Activated CD4-positive, alpha-beta T cell treated with anti-CD3 and anti-CD28 coated beads, Interleukin-2, Interleukin-6, amounts not matched to agents 100 ng/mL and 50 ng/mL, durations not matched to agents 16 hours and 8 hours (primary cell): ENCODE measurements around the gene UTP11.
A peak's percentile ranks its signal among the peaks of the same experiment; 100 is the strongest.

ENCODE experiments used
- DNase-seq: peaks from one replicate; pipeline ENCODE4 v3.0.0-alpha.2; 2020

The UTP11 gene

GRCh38 chr1:38003261-38004250 is 9.0 kb upstream of the UTP11 start:
- no peak for DNase-seq

DNA sequence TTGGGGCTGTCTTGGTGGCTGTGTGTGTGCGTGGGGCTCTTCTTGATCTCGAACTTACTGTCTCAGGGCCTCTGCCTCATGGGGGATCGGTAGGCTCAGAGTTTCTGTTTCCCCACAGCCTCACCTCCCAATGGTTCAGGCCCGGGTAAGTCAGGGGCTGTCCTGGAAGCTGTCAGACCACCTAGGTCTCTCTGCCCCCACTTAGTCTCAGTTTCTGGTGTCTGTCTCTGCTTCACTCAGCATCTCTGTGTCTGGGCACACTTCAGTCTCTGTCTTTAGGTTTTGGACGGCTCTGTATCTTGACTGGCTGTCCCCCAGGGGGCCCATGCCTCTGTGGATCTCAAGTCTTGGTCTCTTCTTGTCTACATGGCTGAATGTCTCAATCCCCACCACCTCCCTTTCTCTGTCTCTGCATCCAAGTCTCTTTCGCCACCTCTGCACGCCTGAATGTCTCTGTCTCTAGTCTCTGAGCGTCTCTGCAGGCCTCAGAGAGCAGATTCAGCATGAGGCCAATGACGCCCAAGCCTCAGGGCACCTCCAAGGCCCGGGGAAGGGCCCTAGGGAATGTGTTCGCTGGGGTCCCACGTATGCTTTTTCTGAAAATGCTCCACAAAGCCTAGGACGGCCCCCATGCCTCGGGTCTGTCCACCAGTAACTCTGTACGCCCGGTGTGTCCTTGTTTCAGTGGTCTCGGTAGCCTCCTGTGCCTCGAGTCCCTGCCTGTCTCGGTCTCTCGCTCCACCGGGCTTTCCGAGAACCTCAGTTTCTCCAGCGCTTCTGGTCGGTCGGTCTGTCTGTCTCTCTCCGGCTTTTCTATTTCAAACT is 8.0 kb upstream of the UTP11 start:
- peak; percentile 40 for DNase-seq

DNA sequence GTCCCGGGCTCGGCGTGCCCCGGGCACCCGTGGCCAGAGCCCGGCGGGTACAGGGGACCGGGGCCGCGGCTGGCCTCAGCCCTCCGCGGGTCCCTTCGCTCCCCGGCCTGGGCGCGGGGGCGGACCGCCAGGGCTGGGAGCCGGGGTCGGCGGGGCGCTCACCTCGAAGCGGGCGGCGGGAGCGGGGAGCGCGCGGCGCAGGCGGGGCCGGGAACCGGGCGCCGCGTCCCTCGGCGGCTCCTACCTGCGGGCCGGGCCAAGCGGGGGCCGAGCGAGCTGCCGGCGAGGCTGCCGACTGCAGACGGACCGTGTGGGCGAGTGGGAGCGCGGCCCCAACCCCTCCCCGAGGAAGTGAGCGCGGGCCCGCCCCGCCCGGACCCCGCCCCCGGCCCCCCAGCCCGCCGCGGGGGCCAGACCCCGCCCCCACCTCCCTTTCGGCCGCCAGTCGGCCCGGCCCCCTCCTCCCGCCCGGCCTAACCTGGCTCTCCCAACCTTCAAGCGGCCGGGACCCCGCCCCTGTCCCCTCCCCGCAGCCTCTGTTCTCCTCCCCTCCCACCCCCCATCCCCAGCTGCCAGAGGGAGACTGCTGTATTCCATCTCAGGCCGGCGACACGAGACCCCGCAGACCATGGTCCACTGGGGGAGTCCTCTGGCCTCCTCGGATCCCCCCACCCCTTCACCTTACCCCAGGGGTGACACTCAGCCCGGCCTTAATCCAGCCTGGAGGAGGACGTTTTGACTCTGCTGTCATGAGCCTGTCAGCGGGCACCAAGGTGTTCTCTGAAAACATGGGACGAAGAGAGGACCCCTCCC is 7.1 kb upstream of the UTP11 start, which contains the start of gene FHL3:
TSS of gene FHL3 (minus strand) at position 320 of the 813 bp plus-strand sequence. CDS start 6,102 bp downstream, outside the sequence.
- peak; percentile 66 for DNase-seq

DNA sequence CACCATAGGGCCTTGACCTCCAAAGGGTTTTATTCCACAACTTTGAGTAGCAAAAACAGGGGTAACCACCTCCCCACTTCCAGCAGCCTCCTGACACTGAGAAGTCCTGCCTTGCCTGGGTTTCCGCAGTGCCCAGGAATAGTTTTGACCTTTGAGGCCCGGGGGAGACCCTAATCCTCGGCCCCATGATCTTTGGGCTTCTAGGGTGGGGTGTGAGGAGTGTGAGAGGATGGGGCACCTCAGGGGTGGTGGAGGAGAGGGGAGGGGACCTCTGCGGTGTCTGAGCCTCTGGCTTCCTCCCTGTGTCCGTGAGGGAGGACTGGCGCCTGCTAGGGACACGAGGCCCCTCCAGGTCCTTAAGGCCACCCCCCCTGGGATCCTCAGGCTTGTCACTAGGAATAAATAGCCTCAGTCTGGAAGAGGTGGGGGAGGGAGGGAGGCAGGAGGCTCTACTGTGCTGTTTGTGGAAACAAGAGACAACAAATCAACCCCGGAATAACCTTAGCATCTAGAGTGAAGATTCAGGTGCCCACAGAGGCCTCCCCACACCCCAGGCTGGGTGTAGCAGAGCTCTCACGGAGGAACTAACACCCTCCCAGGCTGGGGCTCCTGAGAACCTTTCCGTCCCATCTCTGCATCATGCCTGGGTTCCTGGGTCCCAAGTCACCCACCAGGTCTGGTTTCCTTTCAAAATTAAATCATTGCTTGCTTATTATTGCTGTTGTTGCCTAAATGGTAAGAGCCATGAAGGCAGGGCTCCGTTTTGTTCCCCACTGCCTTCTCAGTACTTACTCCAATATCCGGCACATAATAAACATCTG is 6.3 kb upstream of the UTP11 start:
- DNase-seq, result no peak

- DNase-seq, result peak; percentile 79
Measured at GRCh38 chr1:38009088-38009840, 3.3 kb upstream of the UTP11 start.

DNA sequence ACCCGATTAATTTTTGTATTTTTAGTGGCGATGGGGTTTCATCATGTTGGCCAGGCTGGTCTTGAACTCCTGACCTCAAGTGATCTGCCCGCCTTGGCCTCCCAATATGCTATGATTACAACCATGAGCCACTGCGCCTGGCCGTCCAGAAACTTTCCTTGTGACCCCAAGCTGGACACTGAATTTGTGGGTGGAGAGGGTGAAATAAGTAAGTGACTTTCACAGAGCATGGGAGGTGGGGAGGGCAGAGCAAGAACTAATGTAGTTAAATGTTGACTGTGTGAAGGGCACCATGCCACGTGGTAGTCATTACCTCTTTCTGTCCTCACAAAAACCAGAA is 2.7 kb upstream of the UTP11 start:
- DNase-seq, result no peak

GRCh38 chr1:38013227-38013622 is 691 bp downstream of the UTP11 start:
- DNase-seq, result no peak

GRCh38 chr1:38014171-38014570 is 1.6 kb downstream of the UTP11 start:
- DNase-seq, result no peak

GRCh38 chr1:38014724-38015424 is 2.3 kb downstream of the UTP11 start:
- no peak for DNase-seq

- DNase-seq, result no peak
Measured at GRCh38 chr1:38015978-38016725, 3.6 kb downstream of the UTP11 start.

DNA sequence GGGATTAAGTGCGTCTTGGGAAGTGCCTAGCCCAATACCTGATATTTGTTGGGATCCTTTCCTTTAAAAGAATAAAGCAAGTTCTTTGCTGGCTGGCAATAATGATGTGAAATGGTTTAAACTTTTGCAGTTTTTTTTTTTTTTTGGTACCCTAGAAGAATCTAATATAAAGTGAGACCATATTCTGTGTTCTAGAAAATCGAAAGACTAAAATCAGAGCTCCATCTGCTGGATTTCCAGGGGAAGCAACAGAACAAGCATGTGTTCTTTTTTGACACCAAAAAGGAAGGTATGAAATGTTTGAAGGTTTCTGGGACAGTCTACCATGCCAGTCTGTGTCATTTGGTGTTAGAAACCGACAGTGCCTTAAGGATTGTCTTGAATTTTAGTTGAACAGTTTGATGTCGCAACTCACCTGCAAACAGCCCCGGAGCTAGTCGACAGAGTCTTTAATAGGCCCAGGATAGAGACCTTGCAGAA is 6.4 kb downstream of the UTP11 start:
- DNase-seq, result no peak

DNA sequence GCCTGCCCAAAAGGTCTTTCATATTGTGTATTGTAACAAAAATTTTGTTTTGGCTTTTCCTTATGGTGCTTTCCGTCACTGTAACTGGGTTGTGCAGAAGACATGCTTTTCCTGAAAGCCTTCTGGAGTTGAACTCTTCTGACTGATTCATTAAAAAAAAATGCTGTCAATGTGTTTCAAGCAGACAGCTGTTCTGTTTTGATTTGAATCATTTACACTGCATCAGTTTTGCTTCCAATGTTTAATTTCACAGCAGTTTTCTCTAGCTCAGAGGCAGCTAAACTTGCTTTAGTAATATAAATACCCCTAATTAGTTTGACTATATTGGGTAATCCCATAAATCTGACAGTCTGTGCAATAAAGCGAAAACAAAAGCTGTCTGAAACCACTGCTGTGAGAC is 7.9 kb downstream of the UTP11 start:
- DNase-seq, result no peak

DNA sequence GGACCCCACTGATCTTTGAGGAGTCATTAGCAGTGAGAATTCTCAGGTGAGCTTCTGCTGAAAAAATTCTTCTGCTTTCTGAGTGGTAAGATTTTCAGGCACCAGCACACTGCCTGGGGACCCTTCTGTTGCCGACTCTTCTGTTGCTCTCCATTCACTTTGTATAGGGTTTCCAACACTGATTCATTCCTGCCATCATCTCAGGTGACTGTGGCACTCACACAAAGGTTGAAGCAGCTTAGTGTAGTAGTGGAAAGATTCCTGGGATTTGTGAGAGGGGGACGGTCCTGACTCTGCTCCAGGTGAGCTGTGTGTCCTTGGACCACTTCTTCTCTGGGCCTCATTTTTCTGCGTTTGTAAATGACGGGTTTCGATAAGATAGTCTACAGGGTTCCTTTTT is 9.4 kb downstream of the UTP11 start:
- DNase-seq, result no peak

DNA sequence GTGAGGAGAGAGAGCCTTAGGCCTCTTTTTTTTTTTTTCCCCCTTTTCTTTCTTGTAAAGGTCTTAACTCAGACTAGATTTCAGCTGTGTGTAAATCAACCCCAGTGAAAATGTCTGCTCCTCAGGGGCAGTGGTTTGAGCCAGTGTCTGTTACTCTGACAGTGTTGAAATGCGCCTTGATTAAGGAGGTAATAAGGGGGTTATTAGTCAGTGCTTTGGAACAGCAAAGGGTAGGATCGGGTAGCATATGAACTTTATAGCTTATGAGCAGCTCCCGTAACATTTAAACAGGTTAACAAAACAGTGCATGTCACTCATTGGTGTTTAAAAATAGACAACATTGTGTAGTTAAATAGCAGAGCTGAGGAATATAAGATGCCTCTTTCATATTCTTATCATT is 10.3 kb downstream of the UTP11 start:
- no peak for DNase-seq

DNA sequence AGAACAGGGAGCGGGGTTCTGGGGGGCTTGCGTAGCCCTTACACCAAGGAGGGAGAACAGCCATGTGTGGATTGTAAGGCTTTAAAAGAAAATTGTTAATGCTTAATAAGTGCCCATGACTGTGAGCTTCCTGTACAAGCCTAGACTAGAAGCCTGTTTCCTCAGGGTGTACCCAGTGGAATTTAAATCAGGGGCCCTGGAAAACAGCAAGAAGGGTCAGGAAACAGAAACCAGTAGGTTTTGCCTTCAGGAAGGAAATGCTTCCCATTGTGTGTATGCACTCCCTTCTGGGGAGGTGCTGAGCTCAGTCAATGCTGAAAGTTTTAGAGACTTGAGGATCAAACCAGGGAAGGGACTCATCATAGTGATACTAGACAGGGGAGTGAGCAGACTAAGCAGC is 12.7 kb downstream of the UTP11 start:
- DNase-seq, result no peak

DNA sequence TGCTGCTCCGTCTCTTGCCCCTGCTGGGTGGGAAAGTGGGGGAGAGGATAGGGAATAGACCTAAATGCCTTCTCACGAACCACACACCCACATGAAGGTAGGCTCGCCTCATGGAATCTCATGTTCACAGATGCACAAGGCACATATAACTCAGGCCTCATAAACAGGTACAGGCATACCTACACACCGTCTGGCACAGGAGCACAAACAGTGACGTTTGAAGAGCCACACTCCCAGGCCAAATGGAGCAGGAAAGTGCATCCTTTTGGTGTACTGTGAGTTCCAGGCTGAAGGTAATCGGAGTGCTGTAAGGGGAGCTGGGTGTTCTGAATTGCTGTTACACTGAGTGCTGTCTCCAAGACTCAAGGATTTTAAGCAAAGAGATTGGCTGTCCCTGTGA is 13.1 kb downstream of the UTP11 start:
- no peak for DNase-seq

GRCh38 chr1:38026592-38027200 is 14.2 kb downstream of the UTP11 start:
- DNase-seq, result peak; percentile 63

DNA sequence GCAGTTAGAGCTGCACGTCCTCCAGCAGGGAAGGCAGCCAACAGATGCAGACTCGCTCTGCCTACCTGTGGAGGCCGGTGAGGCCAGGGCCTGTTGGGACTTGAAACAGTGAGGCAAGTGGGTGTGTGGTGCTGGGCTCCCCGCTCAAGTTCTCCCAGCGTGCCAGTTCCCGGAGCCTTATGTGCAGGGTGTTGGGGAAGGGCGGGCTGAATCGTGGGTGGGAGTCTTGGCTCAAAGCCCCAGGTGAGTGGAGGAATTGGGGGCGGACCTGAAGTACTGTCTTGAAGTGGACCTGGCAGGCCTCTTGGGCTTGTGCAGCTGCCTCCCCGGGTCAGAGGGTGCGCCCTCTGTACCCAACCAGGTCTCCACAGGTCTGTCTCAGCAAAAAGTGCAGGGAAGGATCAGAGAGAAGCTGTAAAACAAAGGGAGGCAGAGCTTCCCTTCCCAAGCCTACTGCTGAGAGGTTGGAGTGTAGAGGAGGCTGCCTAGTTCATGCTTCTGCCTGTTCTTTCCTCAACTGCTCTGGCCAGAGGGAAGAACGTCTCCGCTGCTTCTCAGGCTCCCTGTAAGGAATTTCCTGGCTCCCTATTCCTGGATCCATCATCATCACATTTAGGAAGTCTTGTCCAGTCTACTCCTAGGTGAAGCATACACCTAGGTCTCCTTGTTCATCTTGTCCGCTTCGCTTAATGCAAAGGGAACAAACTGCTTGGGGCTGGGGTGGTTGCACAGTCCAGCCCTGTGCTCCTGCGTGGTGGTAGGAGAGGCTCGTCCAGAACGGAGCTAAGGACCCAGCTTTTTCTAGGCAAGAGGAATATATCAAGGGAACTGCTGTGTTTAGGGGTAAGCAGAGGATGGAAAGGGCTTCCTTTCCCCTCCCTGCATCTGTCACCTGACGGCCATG is 14.9 kb downstream of the UTP11 start:
- no peak for DNase-seq
